Measurements from ENCODE around the gene SSR4. TPM values are rescaled to one million over a fixed set of nuclear protein-coding genes. Genes with fewer than 3 reads are reported as not detected.
"Not testable (repeated sequence)": the region's sequence is repeated elsewhere in the genome, so short reads cannot be mapped to it uniquely, and the experiment has no call there.

SSR4 gene
- polyA plus RNA-seq, 2 of the 4 experiments (the other 2 are of a cell fraction) = 212 to 352 TPM

GRCh38 chrX:153813161-153813560, 18.7 kb downstream of the SSR4 start (continued):
- TF ChIP-seq HMGXB4 (CRISPR knock-in tag; IDR thresholded peaks at IDR 0.05; ENCODE audit: borderline replicate concordance) (no peak), MYC (IDR thresholded peaks at IDR 0.05; ENCODE audit: borderline replicate concordance, low read length) (no peak), RCOR1 (IDR thresholded peaks at IDR 0.05; ENCODE audit: low read depth, low read length) (no peak), SREBF2 (IDR thresholded peaks at IDR 0.05) (no peak), ZNF302 (CRISPR knock-in tag; IDR thresholded peaks at IDR 0.05) (no peak)

- H3K4me2 ChIP-seq = no peak overlapping the region
- TF ChIP-seq FOSB (CRISPR knock-in tag; IDR thresholded peaks at IDR 0.05) (no peak), CBX8 (IDR thresholded peaks at IDR 0.05) (no peak), FOSL2 (IDR thresholded peaks at IDR 0.05) (no peak), FOSL2 (CRISPR knock-in tag; IDR thresholded peaks at IDR 0.05) (no peak), NFE2L2 (conservative IDR thresholded peaks at IDR 0.05; ENCODE audit: low read length) (no peak), ZNF302 (CRISPR knock-in tag; IDR thresholded peaks at IDR 0.05) (no peak), TP53 (CRISPR knock-in tag; IDR thresholded peaks at IDR 0.05) (no peak), HOXA7 (CRISPR knock-in tag; IDR thresholded peaks at IDR 0.05) (no peak), CHD4 (IDR thresholded peaks at IDR 0.05; ENCODE audit: borderline replicate concordance) (no peak), HOXB5 (CRISPR knock-in tag; IDR thresholded peaks at IDR 0.05) (no peak), POLR2AphosphoS2 (conservative IDR thresholded peaks at IDR 0.05; ENCODE audit: low read length) (no peak), HEYL (CRISPR knock-in tag; IDR thresholded peaks at IDR 0.05) (no peak), HDAC2 (IDR thresholded peaks at IDR 0.05) (no peak)
- TF ChIP-seq, protein P1, sequence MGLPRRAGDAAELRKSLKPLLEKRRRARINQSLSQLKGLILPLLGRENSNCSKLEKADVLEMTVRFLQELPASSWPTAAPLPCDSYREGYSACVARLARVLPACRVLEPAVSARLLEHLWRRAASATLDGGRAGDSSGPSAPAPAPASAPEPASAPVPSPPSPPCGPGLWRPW (IDR thresholded peaks at IDR 0.05) = no peak
- TF ChIP-seq, protein P2, sequence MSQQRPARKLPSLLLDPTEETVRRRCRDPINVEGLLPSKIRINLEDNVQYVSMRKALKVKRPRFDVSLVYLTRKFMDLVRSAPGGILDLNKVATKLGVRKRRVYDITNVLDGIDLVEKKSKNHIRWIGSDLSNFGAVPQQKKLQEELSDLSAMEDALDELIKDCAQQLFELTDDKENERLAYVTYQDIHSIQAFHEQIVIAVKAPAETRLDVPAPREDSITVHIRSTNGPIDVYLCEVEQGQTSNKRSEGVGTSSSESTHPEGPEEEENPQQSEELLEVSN (IDR thresholded peaks at IDR 0.05; ENCODE audit: borderline replicate concordance, low read depth) = no peak
- DNase-seq (ENCODE audit: low read depth in 1 of 2, low spot score in 1 of 2) = no peak
- ChIA-PET CTCF (no interaction called here), POLR2A (no interaction called here)
- FAIRE-seq = no peak
- H3K27ac ChIP-seq = no peak overlapping the region
- H3K9me3 ChIP-seq = no peaks in the 10 kb centered on the region
- H3K4me3 ChIP-seq = no peak overlapping the region
- H3K4me1 ChIP-seq = no peaks in the 10 kb centered on the region; the same call in 2 of the 3 replicates
- no peak for ATAC-seq
- WGBS (ENCODE audit: missing lambda C conversion rate) = 57% methylated on average over 19 of the region's 19 CpGs
Observed at GRCh38 chrX:153814591-153815315, 20.3 kb downstream of the SSR4 start.

DNA sequence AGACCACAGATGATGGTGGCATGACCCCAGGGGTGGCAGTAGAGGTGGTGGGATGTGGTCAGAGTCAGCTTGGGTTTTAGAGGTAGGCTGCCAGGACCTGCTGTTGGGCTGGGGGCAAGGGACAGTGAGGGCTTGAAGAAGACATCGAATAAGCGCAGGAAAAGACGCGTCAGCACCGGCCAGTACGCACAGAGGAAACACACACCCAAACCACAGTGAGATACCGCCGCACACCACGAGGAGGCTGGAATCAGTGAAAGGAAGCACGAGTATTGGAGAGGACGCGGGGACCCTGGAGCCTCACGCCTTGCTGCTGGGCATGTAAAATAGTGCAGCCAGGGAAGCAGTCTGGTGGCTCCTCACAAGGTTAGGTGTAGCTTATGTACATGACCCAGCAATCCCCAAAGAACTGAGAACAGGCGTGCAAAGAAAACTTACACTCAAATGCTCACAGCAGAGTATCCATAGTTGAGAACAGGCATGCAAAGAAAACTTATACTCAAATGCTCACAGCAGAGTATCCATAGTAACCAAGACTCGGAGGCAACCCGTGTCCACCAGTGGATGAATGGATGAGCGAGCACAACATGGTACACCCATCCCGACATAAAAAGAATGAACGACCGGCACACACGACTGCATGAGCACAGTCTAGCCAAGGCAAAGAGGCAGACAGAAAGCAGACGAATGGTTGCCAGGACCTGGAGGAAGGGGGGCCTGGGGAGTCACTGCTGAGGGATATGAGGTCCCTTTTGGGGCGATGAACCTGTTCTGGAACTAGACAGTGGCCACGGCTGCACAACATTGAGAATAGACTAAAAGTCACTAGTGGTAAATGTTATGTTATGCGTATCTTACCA, 22.6 kb downstream of the SSR4 start:
- DNase-seq (ENCODE audit: low read depth in 1 of 2, low spot score in 1 of 2) (no peak), FAIRE-seq (no peak), ATAC-seq (peak in 1 of 2 experiments; percentile 53; a peak in 3 of 6 replicates)
- no peaks in the 10 kb centered on the region for H3K9me3 ChIP-seq
- no peak overlapping the region for H3K27ac ChIP-seq
- H3K4me1 ChIP-seq = no peaks in the 10 kb centered on the region; the same call in 2 of the 3 replicates
- H3K4me3 ChIP-seq = no peak overlapping the region
- ChIA-PET POLR2A (no interaction called here), CTCF (interaction anchor here (0.8 to 2.5 kb wide), 6 partner anchors 8 to 129 kb away, joined by 3 to 10 read pairs (median 4); no protein-coding TSS in a partner anchor)
- WGBS (ENCODE audit: missing lambda C conversion rate) = 76% methylated on average over 25 of the region's 25 CpGs
- TF ChIP-seq POLR2A (IDR thresholded peaks at IDR 0.05; ENCODE audit: low read length) = no peak
- no peak overlapping the region for H3K4me2 ChIP-seq

DNA sequence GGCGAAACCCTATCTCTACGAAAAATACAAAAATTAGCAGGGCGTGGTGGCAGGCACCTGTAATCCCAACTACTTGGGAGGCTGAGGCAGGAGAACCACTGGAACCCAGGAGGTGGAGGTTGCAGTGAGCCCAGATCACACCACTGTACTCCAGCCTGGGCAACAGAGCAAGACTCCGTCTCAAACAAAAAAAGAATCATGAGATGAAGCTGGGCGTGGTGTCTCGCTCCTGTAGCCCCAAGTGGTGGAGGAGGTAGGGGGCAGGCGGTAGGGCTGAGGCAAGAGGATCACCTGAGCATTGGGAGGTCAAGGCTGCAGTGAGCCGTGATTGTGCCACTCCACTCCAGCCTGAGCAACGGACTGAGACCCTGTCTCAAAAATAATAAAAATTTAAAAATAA, 23.6 kb downstream of the SSR4 start:
- CTCF ChIA-PET = interaction anchor here (1.1 to 2.5 kb wide), 3 partner anchors 23 to 128 kb away, joined by 3 to 10 read pairs (median 6); no protein-coding TSS in a partner anchor
- H3K4me2 ChIP-seq; H3K9me3 ChIP-seq; ATAC-seq; H3K4me3 ChIP-seq; FAIRE-seq; H3K27ac ChIP-seq; DNase-seq (ENCODE audit: low read depth in 1 of 2, low spot score in 1 of 2); H3K4me1 ChIP-seq: not testable (repeated sequence)
- WGBS (ENCODE audit: missing lambda C conversion rate) = 89% methylated on average over 8 of the region's 9 CpGs
- POLR2A ChIA-PET = interaction anchor here (0.6 kb wide), 1 partner anchor 20 kb away, joined by 6 read pairs; no protein-coding TSS in a partner anchor

Data from A549 (cell line).